ENCODE results near the gene FAM32A.

FAM32A gene

GRCh38 chr19:16160943-16161560 lies 24.2 kb upstream of the FAM32A start:
- TF ChIP-seq, protein P1, sequence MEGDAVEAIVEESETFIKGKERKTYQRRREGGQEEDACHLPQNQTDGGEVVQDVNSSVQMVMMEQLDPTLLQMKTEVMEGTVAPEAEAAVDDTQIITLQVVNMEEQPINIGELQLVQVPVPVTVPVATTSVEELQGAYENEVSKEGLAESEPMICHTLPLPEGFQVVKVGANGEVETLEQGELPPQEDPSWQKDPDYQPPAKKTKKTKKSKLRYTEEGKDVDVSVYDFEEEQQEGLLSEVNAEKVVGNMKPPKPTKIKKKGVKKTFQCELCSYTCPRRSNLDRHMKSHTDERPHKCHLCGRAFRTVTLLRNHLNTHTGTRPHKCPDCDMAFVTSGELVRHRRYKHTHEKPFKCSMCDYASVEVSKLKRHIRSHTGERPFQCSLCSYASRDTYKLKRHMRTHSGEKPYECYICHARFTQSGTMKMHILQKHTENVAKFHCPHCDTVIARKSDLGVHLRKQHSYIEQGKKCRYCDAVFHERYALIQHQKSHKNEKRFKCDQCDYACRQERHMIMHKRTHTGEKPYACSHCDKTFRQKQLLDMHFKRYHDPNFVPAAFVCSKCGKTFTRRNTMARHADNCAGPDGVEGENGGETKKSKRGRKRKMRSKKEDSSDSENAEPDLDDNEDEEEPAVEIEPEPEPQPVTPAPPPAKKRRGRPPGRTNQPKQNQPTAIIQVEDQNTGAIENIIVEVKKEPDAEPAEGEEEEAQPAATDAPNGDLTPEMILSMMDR (IDR thresholded peaks at IDR 0.05), result no peak
- no peak overlapping the region for H3K4me2 ChIP-seq (ENCODE audit: low read length)
- no peaks in the 10 kb centered on the region for H3K27me3 ChIP-seq (ENCODE audit: control insufficient read depth, insufficient read depth, low read length)
- no peak overlapping the region for H2AFZ ChIP-seq
- H3K9me3 ChIP-seq (ENCODE audit: control insufficient read depth, low read length), result no peaks in the 10 kb centered on the region
- no peak overlapping the region for H3K27ac ChIP-seq
- no peak overlapping the region for H3K4me3 ChIP-seq (ENCODE audit: low read depth, low read length)
- no peaks in the 10 kb centered on the region for H3K79me2 ChIP-seq
- no peak overlapping the region for H3K9ac ChIP-seq
- H3K4me1 ChIP-seq, result no peaks in the 10 kb centered on the region
- H3K36me3 ChIP-seq (ENCODE audit: control insufficient read depth, insufficient read depth, low read length), result no peaks in the 10 kb centered on the region

DNA sequence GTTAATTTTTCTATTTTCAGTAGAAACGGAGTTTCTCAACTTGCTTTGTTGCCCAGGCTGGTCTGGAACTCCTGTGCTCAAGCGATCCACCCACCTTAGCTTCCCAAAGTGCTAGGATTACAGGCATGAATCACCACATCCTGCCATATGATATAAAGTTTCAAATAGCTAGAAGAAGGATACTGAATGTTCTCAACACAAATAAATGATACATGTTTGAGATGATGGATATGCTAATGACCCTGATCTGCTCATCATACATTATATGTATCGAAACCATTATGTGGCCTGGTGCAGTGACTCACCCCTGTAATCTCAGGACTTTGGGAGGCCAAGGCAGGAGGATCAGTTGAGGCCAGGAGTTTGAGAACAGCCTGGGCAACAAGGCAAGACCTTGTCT lies 23.4 kb upstream of the FAM32A start:
- Histone ChIP-seq H3K9me3 (ENCODE audit: control insufficient read depth, low read length) (no peaks in the 10 kb centered on the region), H3K9ac (no peak overlapping the region), H3K27me3 (ENCODE audit: control insufficient read depth, insufficient read depth, low read length) (no peaks in the 10 kb centered on the region), H3K4me3 (ENCODE audit: low read depth, low read length) (no peak overlapping the region), H3K4me1 (no peaks in the 10 kb centered on the region), H3K36me3 (ENCODE audit: control insufficient read depth, insufficient read depth, low read length) (no peaks in the 10 kb centered on the region), H2AFZ (no peak overlapping the region), H3K79me2 (no peaks in the 10 kb centered on the region), H3K4me2 (ENCODE audit: low read length) (no peak overlapping the region), H3K27ac (no peak overlapping the region)
- TF ChIP-seq, protein P1 (IDR thresholded peaks at IDR 0.05), result no peak

- TF ChIP-seq, protein P1 (IDR thresholded peaks at IDR 0.05), result no peak
- H3K9me3 ChIP-seq (ENCODE audit: control insufficient read depth, low read length), result no peaks in the 10 kb centered on the region
- H3K36me3 ChIP-seq (ENCODE audit: control insufficient read depth, insufficient read depth, low read length), result no peaks in the 10 kb centered on the region
- no peaks in the 10 kb centered on the region for H3K79me2 ChIP-seq
- no peaks in the 10 kb centered on the region for H3K4me1 ChIP-seq
- H3K27me3 ChIP-seq (ENCODE audit: control insufficient read depth, insufficient read depth, low read length), result no peaks in the 10 kb centered on the region
- no peak overlapping the region for H3K9ac ChIP-seq
- no peak overlapping the region for H3K27ac ChIP-seq
- no peak overlapping the region for H3K4me3 ChIP-seq (ENCODE audit: low read depth, low read length)
- H3K4me2 ChIP-seq (ENCODE audit: low read length), result no peak overlapping the region
- H2AFZ ChIP-seq, result no peak overlapping the region
These were observed 20.9 kb upstream of the FAM32A start for GRCh38 chr19:16164222-16164890.

- Histone ChIP-seq H3K79me2 (no peaks in the 10 kb centered on the region), H2AFZ (no peak overlapping the region), H3K9ac (no peak overlapping the region), H3K4me2 (ENCODE audit: low read length) (no peak overlapping the region), H3K27ac (no peak overlapping the region), H3K36me3 (ENCODE audit: control insufficient read depth, insufficient read depth, low read length) (no peaks in the 10 kb centered on the region), H3K27me3 (ENCODE audit: control insufficient read depth, insufficient read depth, low read length) (no peaks in the 10 kb centered on the region), H3K9me3 (ENCODE audit: control insufficient read depth, low read length) (no peaks in the 10 kb centered on the region), H3K4me1 (no peaks in the 10 kb centered on the region), H3K4me3 (ENCODE audit: low read depth, low read length) (no peak overlapping the region)
- TF ChIP-seq, protein P1 (IDR thresholded peaks at IDR 0.05), result no peak
These were observed 18.8 kb upstream of the FAM32A start for GRCh38 chr19:16166417-16166816.

- Histone ChIP-seq H2AFZ (no peak overlapping the region), H3K79me2 (no peaks in the 10 kb centered on the region), H3K9me3 (ENCODE audit: control insufficient read depth, low read length) (no peaks in the 10 kb centered on the region), H3K27ac (no peak overlapping the region), H3K27me3 (ENCODE audit: control insufficient read depth, insufficient read depth, low read length) (no peaks in the 10 kb centered on the region), H3K9ac (no peak overlapping the region), H3K36me3 (ENCODE audit: control insufficient read depth, insufficient read depth, low read length) (no peaks in the 10 kb centered on the region), H3K4me1 (no peaks in the 10 kb centered on the region), H3K4me2 (ENCODE audit: low read length) (no peak overlapping the region), H3K4me3 (ENCODE audit: low read depth, low read length) (no peak overlapping the region)
- TF ChIP-seq, protein P1 (IDR thresholded peaks at IDR 0.05), result no peak
These were observed 18.2 kb upstream of the FAM32A start for GRCh38 chr19:16167055-16167454.
